ENCODE results near the gene SP1. TPM values are rescaled to one million over a fixed set of nuclear protein-coding genes. Genes with fewer than 3 reads are reported as not detected.

The SP1 gene
- total and polyA plus RNA-seq, 9 of the 15 experiments (the other 6 are each of a cell fraction or from before 2014, with no cell fraction given), result 8.0 to 65.5 (median 41.6) TPM

DNA sequence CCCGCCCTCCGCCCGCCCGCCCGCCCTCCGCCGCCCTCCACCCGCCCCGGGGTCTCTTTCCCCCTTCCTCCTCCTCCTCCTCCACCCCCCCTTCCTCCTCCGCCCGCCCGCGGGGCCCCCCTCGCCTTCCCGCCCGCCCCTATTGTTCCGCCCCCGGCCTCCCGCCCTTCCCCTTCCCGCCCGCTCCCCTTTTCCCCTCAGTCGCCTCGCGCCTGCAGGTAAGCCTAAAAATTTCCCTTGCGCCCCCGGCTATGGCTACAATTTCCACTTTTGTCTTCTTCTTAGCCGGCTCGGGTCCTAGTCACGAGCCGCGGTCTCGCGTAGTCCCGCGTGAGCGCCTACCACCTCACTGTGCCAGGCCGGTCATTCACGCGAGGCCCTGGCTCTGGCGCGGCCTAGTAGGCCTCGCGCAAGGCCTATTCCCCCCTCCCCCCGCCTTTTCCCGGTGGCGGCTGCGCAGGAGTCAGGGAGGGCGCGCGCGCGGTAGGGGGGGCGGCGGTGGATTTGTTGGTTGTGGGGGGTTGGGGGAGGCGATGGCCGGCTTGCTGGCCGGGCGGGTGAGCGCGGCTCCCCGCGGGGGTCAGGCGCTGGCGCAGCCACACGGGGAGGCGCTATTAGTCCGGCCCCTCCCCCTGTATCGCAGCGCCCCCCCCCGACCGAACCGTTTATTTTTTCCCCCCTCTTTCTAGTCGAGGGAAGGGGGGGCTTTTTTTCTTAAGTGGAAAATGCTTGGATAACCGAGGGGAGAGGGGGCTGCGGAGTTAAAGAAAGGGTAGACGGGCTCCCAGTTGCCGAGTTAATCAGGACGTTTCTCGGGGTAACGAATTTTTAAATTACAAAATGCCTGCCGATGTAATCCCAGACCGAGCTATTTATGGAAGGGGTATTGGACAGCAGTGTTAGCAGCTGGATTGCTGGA lies 72.4 kb downstream of the SP1 start (continued):
- TF ChIP-seq RREB1 (CRISPR knock-in tag; IDR thresholded peaks at IDR 0.05) (0 out of 2 replicates have a peak, but pooled peaks have one; percentile 22), RNF2 (IDR thresholded peaks at IDR 0.05) (no peak), USF1 (CRISPR knock-in tag; IDR thresholded peaks at IDR 0.05) (0 out of 2 replicates have a peak, but pooled peaks have one; percentile 4), NR0B1 (IDR thresholded peaks at IDR 0.05; ENCODE audit: partially characterized antibody) (no peak), YBX1 (IDR thresholded peaks at IDR 0.05) (no peak), SMAD1 (IDR thresholded peaks at IDR 0.05; ENCODE audit: low read depth, low read length, partially characterized antibody) (no peak), GABPA (tag; conservative IDR thresholded peaks at IDR 0.05; ENCODE audit: low read depth) (peak; percentile 82), L3MBTL2 (IDR thresholded peaks at IDR 0.05) (no peak; the same call in 1 of the 2 replicates), EWSR1 (IDR thresholded peaks at IDR 0.05; ENCODE audit: borderline replicate concordance, low read depth, partially characterized antibody) (no peak), CTBP1 (IDR thresholded peaks at IDR 0.05; ENCODE audit: borderline replicate concordance) (no peak), YY1 (IDR thresholded peaks at IDR 0.05; ENCODE audit: borderline replicate concordance in 1 of 3, control insufficient read depth in 1 of 3, extremely low read depth in 1 of 3, insufficient read depth in 3 of 3, insufficient read length in 1 of 3, insufficient replicate concordance in 2 of 3, low read depth in 1 of 3, low read length in 2 of 3) (peak in 2 of 3 experiments; percentile 57 to 72)
- TF ChIP-seq, protein P1, sequence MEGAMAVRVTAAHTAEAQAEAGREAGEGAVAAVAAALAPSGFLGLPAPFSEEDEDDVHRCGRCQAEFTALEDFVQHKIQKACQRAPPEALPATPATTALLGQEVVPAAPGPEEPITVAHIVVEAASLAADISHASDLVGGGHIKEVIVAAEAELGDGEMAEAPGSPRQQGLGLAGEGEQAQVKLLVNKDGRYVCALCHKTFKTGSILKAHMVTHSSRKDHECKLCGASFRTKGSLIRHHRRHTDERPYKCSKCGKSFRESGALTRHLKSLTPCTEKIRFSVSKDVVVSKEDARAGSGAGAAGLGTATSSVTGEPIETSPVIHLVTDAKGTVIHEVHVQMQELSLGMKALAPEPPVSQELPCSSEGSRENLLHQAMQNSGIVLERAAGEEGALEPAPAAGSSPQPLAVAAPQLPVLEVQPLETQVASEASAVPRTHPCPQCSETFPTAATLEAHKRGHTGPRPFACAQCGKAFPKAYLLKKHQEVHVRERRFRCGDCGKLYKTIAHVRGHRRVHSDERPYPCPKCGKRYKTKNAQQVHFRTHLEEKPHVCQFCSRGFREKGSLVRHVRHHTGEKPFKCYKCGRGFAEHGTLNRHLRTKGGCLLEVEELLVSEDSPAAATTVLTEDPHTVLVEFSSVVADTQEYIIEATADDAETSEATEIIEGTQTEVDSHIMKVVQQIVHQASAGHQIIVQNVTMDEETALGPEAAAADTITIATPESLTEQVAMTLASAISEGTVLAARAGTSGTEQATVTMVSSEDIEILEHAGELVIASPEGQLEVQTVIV (CRISPR knock-in tag; IDR thresholded peaks at IDR 0.05; ENCODE audit: borderline replicate concordance), result no peak
- TF ChIP-seq, protein P2, sequence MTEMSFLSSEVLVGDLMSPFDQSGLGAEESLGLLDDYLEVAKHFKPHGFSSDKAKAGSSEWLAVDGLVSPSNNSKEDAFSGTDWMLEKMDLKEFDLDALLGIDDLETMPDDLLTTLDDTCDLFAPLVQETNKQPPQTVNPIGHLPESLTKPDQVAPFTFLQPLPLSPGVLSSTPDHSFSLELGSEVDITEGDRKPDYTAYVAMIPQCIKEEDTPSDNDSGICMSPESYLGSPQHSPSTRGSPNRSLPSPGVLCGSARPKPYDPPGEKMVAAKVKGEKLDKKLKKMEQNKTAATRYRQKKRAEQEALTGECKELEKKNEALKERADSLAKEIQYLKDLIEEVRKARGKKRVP (CRISPR knock-in tag; IDR thresholded peaks at IDR 0.05), result peak; percentile 36; the same call in 1 of the 2 replicates
